ENCODE results near the gene BCAP31.
"Not testable (repeated sequence)": the region's sequence is repeated elsewhere in the genome, so short reads cannot be mapped to it uniquely, and the experiment has no call there.

GRCh38 chrX:153699784-153700371 is 24.3 kb downstream of the BCAP31 start:
- not testable (repeated sequence) for TF ChIP-seq CTCF, POLR2AphosphoS5, EP300 (IDR thresholded peaks at IDR 0.05)

All from sigmoid colon (tissue), 4 donors.